ENCODE data around the gene FSTL4. TPM values are rescaled to one million over a fixed set of nuclear protein-coding genes. Genes with fewer than 3 reads are reported as not detected.

Gene FSTL4
- total and polyA plus RNA-seq, 4 donors: 0.08 to 1.4 (median 0.31) TPM

DNA sequence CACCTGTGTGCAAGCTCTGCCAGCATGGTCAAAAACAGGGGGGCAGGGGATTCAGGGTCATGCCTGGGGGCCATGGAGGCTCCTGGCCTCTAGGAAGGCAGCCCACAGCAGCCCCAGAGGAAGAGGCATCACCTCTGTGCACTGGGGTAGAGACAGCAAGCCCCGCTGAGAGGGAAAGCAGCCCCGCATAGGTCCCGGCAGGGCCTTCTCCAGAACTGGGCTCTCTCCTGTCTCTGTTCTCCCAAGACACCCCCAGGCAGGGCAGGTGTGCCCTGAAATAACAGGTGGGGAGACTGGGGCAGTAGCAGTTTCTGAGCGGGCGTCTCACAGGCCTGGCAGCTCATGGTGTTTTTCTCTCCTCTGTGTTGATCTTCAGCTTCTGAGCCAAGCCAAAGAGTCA is 281.4 kb downstream of the FSTL4 start:
- DNase-seq (no peak), ATAC-seq (ENCODE audit: insufficient read depth, low FRiP score) (no peak)
- no peaks in the 10 kb centered on the region for H3K9me3 ChIP-seq (ENCODE audit: control insufficient read depth in 4 of 4, insufficient read depth in 3 of 4, low read length in 3 of 4)
- no peak for TF ChIP-seq CTCF (IDR thresholded peaks at IDR 0.05; ENCODE audit: control extremely low read depth, extremely low read depth)
- no peak overlapping the region for H3K27ac ChIP-seq (ENCODE audit: low read depth in 1 of 2, low read length in 1 of 2)
- no peak overlapping the region for H3K9ac ChIP-seq (ENCODE audit: insufficient read depth in 1 of 2, low read length in 2 of 2)
- 90 to 96% methylated on average over 5 of the region's 5 CpGs for WGBS, 2 donors
- peaks cover 0 to 3% (median 0%) of the 10 kb centered on the region in 3 donors for H3K27me3 ChIP-seq (ENCODE audit: control insufficient read depth in 3 of 3, insufficient read depth in 3 of 3, low read length in 2 of 3)
- no peaks in the 10 kb centered on the region for H3K36me3 ChIP-seq (ENCODE audit: control insufficient read depth in 4 of 4, insufficient read depth in 4 of 4, low read length in 4 of 4)
- H3K4me1 ChIP-seq (ENCODE audit: control insufficient read depth in 5 of 5, insufficient read depth in 5 of 5, low read length in 5 of 5): no peaks in the 10 kb centered on the region
- H3K4me3 ChIP-seq: no peak overlapping the region

DNA sequence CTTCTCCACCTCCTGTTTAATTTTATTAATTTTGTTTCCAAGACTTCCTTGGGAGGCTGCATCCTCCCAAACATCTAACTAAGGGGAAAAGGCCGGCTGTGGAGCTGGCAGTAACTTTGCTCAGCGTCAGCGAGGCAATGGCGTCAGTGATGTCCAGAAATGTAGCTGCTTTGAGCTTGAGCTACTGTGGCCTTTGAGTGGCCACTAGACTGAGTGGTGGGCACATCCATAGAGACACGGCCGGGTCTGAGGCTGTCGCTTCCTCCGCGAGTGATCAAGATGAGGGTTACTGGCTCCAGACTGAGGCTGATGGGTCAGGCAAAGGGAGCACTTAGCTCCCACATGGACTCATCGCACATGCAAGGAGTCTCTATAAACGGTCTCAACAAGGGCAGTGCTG is 283.5 kb downstream of the FSTL4 start:
- no peak for DNase-seq
- 89 to 92% methylated on average over 11 of the region's 11 CpGs for WGBS, 2 donors

GRCh38 chr5:133327946-133328401 is 284.4 kb downstream of the FSTL4 start:
- H3K9ac ChIP-seq (ENCODE audit: insufficient read depth in 1 of 2, low read length in 2 of 2): no peak overlapping the region
- DNase-seq (no peak), ATAC-seq (ENCODE audit: insufficient read depth, low FRiP score) (no peak)
- WGBS, 2 donors: 87 to 94% methylated on average over 5 of the region's 5 CpGs
- no peaks in the 10 kb centered on the region for H3K27me3 ChIP-seq (ENCODE audit: control insufficient read depth in 3 of 3, insufficient read depth in 3 of 3, low read length in 2 of 3)
- no peaks in the 10 kb centered on the region for H3K9me3 ChIP-seq (ENCODE audit: control insufficient read depth in 4 of 4, insufficient read depth in 3 of 4, low read length in 3 of 4)
- H3K36me3 ChIP-seq (ENCODE audit: control insufficient read depth in 4 of 4, insufficient read depth in 4 of 4, low read length in 4 of 4): no peaks in the 10 kb centered on the region
- H3K27ac ChIP-seq (ENCODE audit: low read depth in 1 of 2, low read length in 1 of 2): no peak overlapping the region
- no peak for TF ChIP-seq CTCF (IDR thresholded peaks at IDR 0.05; ENCODE audit: control extremely low read depth, extremely low read depth)
- H3K4me3 ChIP-seq: no peak overlapping the region
- peaks cover 0 to 3% (median 0%) of the 10 kb centered on the region in 5 donors for H3K4me1 ChIP-seq (ENCODE audit: control insufficient read depth in 5 of 5, insufficient read depth in 5 of 5, low read length in 5 of 5)

More for the DNA sequence above, 283.5 kb downstream of the FSTL4 start:
- H3K27me3 ChIP-seq (ENCODE audit: control insufficient read depth in 3 of 3, insufficient read depth in 3 of 3, low read length in 2 of 3): peaks cover 0 to 3% (median 0%) of the 10 kb centered on the region in 3 donors
- no peak for ATAC-seq (ENCODE audit: insufficient read depth, low FRiP score)
- no peak overlapping the region for H3K9ac ChIP-seq (ENCODE audit: insufficient read depth in 1 of 2, low read length in 2 of 2)
- H3K4me3 ChIP-seq: no peak overlapping the region
- peaks cover 0 to under 1% (median 0%) of the 10 kb centered on the region in 5 donors for H3K4me1 ChIP-seq (ENCODE audit: control insufficient read depth in 5 of 5, insufficient read depth in 5 of 5, low read length in 5 of 5)
- no peaks in the 10 kb centered on the region for H3K36me3 ChIP-seq (ENCODE audit: control insufficient read depth in 4 of 4, insufficient read depth in 4 of 4, low read length in 4 of 4)
- TF ChIP-seq CTCF (IDR thresholded peaks at IDR 0.05; ENCODE audit: control extremely low read depth, extremely low read depth): no peak
- no peak overlapping the region for H3K27ac ChIP-seq (ENCODE audit: low read depth in 1 of 2, low read length in 1 of 2)
- H3K9me3 ChIP-seq (ENCODE audit: control insufficient read depth in 4 of 4, insufficient read depth in 3 of 4, low read length in 3 of 4): no peaks in the 10 kb centered on the region

GRCh38 chr5:133326361-133326760 is 286.0 kb downstream of the FSTL4 start:
- no peaks in the 10 kb centered on the region for H3K27me3 ChIP-seq (ENCODE audit: control insufficient read depth in 3 of 3, insufficient read depth in 3 of 3, low read length in 2 of 3)
- no peaks in the 10 kb centered on the region for H3K36me3 ChIP-seq (ENCODE audit: control insufficient read depth in 4 of 4, insufficient read depth in 4 of 4, low read length in 4 of 4)
- TF ChIP-seq CTCF (IDR thresholded peaks at IDR 0.05; ENCODE audit: control extremely low read depth, extremely low read depth): no peak
- H3K9me3 ChIP-seq (ENCODE audit: control insufficient read depth in 4 of 4, insufficient read depth in 3 of 4, low read length in 3 of 4): no peaks in the 10 kb centered on the region
- 95 to 97% methylated on average over 5 of the region's 5 CpGs for WGBS, 2 donors
- no peak overlapping the region for H3K4me3 ChIP-seq
- no peak for DNase-seq
- no peak overlapping the region for H3K27ac ChIP-seq (ENCODE audit: low read depth in 1 of 2, low read length in 1 of 2)
- peaks cover 0 to 3% (median 0%) of the 10 kb centered on the region in 5 donors for H3K4me1 ChIP-seq (ENCODE audit: control insufficient read depth in 5 of 5, insufficient read depth in 5 of 5, low read length in 5 of 5)
- ATAC-seq (ENCODE audit: insufficient read depth, low FRiP score): no peak
- H3K9ac ChIP-seq (ENCODE audit: insufficient read depth in 1 of 2, low read length in 2 of 2): no peak overlapping the region
